ENCODE results near the gene LMTK2.
"Not testable (repeated sequence)": the region's sequence is repeated elsewhere in the genome, so short reads cannot be mapped to it uniquely, and the experiment has no call there.

Gene LMTK2

DNA sequence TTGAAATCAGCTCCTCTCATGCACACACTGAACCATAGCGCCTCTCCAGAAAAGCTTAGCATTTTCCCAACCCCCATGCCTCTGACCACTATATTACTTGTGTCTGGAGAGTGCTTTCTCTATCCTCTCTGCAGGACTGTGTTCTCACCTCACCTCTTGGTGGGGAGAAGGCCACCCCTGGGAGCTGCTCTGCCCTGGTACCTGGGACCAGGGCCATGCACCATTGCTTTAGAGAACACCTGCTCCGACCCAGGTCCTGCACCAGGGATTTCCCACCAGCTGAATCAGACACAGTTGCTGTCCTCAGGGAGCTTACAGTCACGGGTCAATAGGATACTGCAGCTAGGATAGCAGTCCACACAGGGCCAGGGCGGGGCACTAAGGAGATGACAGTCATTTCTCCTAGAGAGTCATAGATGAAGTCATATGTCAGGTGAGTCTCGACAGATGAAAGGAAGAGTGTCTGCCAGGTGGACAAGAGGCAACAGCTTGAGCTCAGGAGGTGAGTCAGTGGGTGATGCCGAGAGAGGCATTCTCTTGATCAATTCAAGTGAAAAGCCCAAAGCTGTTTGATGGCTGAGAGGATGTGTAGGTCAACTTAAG, 619 bp upstream of the LMTK2 start:
- no peak for DNase-seq (ENCODE audit: low read depth in 2 of 2)

DNA sequence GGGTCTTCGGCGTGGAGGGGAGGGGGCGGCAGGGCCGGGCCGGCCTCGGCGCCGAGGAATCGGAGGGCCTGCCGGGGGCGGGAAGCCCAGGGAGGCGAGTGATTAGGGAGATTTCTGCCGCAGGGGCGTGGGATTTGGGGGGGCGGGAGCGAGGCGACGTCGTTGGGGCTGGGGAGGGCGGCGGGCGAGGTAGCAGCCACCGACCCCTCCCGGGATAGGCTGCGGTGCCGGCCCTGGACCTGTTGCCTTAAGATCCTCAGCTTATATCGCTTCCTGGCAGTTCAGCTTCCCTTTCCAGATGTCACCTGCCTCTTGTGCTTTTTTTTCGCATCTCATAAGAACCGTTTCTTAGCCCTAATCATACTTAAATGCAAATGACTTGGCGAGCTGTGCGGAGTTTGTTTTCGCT, 655 bp downstream of the LMTK2 start:
- peak in 1 of 2 experiments; percentile 17 for DNase-seq (ENCODE audit: low read depth in 2 of 2)

DNA sequence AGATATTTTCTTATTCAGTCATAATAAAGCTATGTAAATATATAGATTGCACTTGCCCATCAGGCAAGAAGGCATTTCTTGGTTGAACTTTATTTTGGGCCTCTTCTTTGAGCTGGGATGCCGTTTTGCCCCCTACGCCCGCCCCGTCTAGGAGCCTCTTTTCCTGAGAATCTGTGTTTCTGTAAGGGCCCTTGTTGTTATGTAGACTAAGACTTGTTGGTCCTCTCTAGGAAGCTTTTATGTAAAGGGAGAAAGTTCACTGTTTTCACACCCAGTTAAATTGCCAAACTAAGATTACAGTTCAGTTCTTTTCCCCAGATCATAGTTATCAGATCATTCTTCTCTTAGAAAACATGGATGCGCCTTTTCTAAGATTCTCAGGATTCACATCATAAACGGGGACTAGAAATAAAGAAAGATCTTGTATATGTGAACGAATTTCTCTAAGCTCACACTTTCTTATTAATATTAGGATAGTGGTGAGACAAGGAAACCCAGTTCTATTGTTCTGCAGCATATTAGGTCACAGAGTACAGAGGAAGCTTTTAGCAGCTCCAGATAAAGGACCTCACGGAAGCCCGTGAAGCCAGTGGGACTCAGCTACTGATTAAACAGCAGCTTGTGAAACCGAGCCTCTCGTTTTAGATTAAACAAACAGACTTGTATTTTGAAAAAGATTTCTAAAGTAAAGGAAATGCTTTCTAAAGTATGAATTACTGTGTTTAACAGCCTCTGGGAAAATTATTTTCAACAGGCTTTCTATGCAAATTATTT, 3.8 kb downstream of the LMTK2 start:
- no peak for DNase-seq (ENCODE audit: low read depth in 2 of 2)

DNA sequence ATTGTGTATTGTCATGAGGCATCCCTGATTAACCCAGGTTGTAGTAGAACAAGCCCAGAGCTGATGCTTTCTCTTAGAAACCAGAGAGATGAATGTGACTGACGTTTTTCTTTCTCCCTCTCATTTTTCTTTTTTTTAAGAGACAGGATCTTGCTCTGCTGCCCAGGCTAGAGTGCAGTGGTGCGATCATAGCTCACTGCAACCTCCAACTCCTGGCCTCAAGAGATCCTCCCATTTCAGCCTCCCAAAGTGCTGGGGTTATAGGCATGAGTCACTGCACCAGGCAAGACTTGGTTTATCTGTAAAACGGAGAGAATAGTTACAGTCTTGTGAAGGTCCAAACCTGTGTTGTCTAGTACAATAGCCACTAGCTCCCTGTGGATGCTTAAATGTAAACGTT, 5.4 kb downstream of the LMTK2 start:
- no peak for DNase-seq (ENCODE audit: low read depth in 2 of 2)

DNA sequence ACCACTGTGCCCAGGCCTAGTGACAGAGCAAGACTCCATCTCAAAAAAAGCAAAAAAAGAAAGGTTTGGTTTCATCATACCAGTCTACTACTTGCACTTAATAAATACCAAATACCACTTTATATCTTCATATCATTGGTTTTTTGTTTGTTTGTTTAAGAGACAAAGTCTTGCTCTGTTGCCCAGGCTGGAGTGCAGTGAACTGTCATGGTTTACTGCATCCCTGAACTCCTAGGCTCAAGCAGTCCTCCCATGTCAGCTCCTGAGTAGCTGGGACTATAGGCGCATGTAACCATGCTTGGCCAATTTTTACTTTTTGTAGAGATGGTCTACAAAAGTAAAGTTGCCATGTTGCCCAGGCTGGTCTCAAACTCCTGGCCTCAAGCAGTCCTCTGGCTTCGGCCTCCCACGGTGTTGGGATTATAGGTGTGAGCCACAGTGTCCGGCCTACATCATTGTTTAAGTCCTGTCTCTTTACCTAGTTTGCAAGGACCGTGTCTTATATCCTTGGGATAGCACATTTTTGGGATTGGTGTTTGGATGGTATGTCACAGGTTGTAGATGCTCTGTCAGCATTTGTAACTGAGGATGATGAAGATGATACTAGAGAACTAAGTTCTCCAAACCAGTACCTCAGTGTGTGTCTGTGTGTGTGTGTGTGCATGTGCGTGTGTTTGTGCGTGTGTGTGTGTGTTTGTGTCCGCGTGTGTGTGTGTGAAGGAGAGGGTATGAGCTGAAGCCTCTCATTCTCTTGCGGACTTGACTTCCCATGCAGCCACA, 9.3 kb downstream of the LMTK2 start:
- no peak for DNase-seq (ENCODE audit: low read depth in 2 of 2)

DNA sequence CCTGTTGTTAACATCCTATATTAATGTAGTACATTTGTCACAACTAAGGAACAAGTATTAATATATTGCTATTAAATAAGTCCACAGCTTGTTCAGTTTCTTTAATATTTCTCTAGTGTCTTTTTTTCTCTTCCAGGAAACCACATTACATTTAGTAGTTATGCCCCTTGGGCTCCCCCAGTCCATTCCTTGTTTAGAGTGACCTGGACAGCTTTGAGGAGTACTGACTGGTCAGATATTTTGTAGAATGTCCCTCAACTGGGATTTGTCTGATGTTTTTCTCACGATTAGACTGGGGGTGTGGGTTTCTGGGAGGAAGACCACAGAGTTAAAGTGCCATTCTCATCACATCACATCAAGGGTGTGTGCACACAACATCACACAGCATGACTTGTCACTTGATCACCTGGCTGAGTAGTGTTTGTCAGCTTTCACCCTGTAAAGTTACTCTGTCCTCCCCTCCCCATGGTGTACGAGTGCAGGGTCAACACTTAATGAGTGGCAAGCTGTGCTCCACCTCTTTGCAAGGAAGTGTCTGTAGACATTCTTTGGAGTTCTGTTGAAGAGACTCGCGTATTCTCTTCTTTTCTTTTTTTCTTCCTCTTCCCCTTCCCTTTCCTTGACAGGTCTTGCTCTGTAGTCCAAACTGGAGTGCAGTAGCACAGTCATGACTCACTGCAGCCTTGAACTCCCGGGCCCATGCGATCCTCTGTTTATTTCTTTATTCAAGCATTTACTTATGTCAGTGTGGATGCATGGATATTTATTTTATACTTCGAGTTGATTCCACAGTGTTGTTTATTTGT, 10.2 kb downstream of the LMTK2 start:
- no peak for DNase-seq (ENCODE audit: low read depth in 2 of 2)

DNA sequence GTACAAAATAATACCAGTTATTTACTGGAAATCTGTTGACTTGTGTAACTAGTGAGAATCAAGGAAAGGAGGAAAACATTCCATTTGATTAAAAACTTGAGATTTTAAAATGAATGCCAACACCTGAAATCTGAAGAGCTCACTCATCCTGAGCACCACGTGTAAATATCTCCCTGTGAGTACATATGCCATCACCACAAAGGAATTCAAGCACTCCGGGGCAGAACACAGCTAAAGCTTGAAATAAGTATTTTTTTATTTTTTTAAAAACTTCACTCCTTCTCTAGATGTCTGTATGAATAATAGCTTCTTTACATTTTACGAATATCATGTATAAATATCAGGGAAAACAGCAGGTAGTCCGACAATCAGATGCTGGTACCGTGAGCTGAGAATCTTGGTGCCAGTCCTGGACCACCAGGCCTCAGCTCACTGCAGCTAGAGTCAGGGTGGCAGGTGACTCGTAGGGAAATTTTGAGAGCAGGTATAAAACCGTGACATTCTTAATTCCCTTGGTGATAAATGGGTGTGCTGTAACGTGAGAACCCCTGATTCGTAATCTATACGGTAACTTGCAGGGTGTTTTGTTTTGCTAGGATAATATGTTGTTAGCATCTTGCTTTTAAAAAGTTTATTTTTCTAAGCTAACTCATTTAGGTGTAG, 12.7 kb downstream of the LMTK2 start:
- no peak for DNase-seq (ENCODE audit: low read depth in 2 of 2)

DNA sequence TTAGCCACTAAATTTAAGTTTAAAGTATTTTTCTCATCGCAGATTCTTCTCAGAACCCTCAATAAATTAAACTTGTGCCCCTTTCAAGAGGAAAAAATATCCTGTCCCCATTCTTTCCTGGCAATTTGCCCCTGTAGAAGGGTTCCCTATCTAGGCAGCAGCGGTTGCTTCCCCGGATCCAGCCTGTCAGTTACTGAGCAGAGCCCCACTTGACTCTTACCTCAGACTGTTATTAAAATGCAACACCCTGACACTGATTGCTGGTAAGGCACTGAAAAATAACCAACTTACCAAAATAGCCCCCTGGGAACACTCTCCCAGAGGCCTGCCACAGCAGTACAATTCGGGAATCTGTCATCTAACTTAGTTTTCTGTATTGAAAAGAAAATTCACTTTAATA, 13.9 kb downstream of the LMTK2 start:
- DNase-seq (ENCODE audit: low read depth in 2 of 2) = no peak

DNA sequence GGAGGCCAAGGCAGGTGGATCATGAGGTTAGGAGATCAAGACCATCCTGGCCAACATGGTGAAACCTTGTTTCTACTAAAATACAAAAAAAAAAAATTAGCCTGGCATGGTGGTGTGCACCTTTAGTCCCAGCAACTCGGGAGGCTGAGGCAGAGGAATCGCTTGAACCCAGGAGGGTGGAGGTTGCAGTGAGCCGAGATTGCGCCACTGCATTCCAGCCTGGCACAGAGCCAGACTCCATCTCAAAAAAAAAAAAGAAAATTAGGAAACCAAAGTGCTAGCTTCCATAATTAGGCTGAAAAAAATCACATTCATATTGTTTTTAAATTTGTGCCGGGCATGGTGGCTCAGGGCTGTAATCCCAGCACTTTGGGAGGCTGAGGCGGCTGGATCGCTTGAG, 14.7 kb downstream of the LMTK2 start:
- not testable (repeated sequence) for DNase-seq (ENCODE audit: low read depth in 2 of 2)

DNA sequence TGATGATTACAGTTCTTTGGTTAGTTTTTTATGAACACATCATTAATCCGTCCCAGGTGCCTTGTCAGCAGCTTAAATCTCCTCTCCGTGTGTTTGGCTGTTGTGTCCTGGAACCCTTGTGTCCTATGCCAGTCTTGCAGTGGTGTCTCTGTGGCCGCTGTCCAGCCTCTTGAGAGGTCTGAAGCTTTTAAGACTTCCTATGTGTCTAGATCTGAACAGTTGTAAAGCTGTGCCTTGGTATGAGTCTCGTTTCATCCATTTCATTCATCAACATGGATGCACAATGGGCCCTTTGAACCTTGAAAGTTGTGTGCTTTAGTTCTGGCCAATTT, 16.7 kb downstream of the LMTK2 start:
- DNase-seq (ENCODE audit: low read depth in 2 of 2) = no peak

DNA sequence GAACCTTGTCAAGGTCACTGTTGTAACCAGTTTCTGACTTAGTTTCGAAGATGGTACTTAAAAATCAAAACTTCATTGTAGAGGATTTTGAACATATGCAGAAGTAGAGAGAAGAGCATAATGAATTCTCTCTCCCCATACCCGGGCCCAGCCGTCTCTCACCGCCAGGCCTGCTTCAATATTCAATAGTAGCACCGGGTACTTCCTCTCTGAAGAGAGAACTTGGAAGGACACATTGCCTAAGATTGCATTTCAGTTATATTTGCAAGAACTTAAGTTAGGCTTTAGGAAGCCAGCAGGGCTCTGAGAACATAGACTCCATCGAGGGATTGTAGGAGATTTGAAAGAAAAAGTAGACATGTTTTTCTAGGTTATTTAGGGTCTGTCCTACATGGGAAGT, 19.1 kb downstream of the LMTK2 start:
- DNase-seq (ENCODE audit: low read depth in 2 of 2) = no peak

DNA sequence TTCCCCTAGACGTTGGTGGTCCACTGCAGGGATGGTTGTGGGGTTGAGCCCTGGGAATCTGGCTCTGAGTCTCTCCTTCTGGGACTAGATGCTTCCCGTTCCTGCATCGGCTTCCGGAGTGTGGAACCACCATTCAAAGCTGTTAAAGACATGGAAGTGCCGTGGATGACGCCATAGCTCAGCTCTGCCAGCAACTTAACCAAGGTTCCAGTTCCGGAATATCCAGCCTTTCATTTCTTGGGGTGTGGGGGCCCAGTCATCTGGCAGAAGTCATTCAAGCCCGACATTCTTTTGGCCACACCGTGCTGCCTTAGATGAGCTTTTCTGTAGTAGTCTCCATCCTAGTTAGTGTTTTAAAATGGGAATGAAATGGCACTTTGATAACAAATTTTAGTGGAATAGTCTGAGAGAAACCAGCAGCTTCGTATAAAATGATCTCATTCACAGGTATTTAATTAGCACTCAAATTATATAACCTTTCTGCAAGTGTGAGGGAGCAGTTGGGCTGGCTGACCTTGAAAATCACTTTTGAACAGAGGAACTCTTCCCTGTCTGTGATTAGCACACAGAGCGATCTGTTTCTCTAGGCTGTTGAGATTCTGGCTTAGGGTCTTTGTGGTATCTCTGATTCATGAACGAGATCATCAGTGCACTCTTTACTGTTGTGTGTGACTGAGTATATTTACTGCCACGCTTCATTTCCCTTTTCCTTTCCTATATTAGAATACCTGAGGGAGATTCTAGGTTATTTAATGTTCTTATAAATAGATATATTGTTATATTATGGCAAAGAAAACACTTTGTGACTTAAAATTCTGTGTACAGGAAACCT, 19.9 kb downstream of the LMTK2 start:
- DNase-seq (ENCODE audit: low read depth in 2 of 2) = no peak

DNA sequence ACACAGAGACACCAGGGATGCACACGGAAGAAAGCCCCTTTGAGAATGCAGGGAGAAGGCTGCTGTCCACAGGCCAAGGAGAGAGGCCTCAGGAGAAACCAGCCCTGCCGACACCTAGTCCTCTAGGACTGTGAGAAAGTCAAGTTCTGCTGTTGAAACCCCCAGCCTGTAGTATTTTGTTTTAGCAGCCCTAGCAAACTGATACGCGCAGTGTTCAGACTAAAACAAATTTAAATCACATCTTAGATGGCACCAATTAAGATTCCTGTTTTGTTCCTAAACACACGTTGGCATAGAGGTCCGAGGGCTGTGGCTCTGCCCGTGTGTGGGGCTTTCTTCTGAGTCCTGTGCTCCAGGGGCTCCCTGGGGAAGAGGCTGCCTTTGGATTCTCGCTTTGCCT, 21.7 kb downstream of the LMTK2 start:
- DNase-seq (ENCODE audit: low read depth in 2 of 2) = no peak

DNA sequence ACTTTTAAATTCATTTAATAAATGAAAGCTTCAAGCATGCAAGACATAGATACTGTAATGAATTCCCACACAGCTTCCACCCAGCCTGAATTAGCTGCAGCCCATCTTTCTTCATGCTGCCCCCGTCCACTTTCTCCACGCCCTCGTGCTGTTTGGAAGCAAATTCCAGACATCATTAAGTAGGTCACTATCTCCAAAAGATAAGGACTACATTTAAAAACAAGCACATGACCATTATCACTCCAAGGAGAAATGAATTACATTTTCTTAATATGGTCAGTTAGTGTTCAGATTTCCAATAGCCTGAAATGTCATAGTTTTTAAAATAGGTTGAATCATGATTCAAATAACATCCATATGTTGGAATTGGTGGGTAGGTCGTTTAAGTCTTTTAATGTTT, 24.3 kb downstream of the LMTK2 start:
- no peak for DNase-seq (ENCODE audit: low read depth in 2 of 2)

DNA sequence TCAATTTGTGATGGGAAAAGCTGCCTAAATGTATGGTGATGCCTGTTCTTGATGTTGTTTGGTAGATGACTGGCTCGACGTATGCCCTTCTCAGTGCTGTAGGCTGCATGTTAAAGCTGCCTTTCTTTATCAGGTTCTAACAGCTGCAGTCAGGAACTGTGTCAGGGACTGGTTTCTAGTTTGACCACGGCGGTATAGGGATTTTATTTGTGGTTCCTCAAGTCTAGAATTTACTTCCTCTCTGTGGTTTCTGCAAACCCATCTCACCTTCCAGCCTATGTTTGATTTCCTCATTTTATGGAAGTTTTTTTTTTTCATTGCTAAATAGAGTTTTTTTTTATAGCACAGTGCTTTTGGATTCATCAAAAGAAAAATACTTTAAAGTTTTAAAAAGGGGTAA, 26.5 kb downstream of the LMTK2 start:
- DNase-seq (ENCODE audit: low read depth in 2 of 2) = no peak

DNA sequence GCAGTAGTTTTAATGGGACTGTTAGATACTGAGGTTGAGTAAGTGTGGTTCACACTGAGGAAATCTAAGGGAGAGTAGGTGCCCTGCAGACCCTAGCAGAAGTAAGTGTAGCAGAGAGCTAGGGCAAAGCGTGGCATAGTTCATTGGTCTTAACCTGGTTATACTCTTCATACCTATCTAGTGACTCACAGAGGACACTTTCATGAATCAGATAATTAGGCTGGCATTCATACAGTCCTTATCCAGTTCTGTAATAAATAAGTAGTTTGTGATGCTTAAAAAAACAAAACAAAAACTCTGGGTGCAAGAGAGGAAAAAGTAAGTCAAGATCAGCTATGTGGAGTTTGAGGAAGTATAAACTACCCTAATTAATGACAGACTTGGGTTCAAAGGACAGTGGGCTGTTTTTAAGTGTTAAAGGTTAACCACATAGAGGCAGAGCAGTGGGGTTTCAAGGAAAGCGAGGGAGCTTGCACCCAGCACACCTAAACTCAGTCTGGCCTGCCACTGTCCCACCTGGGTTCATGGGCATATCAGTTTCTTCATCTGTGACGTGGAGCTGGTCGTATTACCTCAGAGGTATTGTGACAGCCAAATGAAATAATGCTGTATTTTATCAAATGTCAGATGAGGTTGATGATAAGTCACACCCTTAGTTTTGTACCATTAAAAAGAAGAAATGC, 27.1 kb downstream of the LMTK2 start:
- DNase-seq (ENCODE audit: low read depth in 2 of 2) = no peak

DNA sequence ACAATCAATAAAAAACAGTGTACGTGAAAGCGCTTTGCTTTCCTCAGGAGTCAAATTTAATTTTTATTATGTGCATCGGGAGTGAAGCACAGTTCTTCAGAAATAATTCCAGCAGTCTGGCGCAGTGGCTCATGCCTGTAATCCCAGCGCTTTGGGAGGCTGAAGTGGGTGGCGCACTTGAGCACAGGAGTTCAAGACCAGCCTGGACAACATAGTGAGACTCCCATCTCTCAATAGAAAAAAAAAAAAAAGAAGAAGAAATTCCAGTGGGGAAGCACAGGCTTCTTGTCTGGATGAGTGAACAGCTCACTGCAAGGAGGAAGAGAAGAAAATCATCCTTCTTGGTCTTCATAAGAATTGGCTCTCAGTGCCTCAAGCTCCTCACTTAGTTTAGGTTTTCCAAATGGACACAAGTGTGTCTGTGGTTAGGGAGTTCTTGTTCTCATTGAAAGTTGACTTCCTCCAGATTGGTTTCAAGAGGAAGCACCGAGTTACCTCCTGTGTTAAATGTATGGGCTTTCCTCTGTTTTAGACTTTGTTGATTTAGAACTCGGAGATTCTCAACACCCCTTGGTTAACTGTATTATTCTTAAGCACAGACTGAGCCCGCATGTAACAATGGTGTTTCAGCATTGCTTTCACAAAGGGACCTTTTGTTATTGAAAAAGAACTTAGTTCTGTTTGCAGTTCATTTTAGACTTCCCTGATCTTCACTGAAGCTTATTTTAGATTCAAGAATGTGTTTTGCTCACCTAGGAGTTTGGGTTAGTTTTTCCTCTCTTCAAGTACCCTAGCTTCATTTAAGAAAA, 28.0 kb downstream of the LMTK2 start:
- DNase-seq (ENCODE audit: low read depth in 2 of 2) = no peak

DNA sequence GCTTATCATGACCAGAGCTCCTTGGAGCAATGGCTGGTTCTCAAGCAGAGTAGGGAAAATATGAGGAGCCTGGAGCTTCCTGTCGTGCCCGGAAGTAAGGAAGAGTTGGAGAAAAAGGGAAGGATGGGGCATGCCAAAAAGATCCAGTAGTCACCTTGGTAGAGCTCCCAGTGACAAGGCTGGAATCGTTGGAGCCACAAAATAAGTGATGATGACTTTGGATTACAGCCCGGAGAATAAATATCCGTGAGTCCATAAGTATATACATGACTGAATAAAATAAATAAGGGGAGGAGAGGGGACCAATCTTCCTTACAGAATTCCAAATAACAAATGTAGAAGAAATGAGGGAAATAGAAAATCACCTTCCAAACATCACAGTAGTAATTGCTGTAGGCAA, 29.3 kb downstream of the LMTK2 start:
- no peak for DNase-seq (ENCODE audit: low read depth in 2 of 2)

DNA sequence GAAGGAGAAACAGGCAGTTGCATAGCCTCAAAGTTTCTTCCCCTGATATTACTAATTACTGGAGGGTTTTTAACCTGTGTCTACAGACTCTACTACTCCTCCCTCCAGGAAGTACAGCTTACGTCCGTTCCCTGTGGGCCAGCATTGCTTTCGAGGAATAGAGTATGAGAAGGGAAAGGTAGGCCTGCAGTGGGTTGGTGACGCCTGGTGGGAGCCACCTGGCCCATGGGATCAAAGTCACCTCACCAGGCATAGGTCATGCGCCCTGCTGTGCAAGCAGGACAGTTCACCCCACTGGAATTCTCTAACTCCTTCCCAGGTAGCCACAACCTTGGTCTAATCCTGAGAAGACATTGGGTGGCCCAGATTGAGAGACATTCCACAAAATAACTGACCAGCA, 29.8 kb downstream of the LMTK2 start:
- DNase-seq (ENCODE audit: low read depth in 2 of 2) = no peak

Data from stimulated activated CD4-positive, alpha-beta T cell treated with anti-CD3 and anti-CD28 coated beads, Interleukin-12 subunit alpha, Interleukin-12 subunit beta, amount 100 ng/mL, for 24 hours (primary cell).